ENCODE data around the gene PSTK. TPM values are rescaled to one million over a fixed set of nuclear protein-coding genes. Genes with fewer than 3 reads are reported as not detected.

The PSTK gene
- total RNA-seq, 2 experiments from 2014 or later, result 4.3 to 4.8 TPM

DNA sequence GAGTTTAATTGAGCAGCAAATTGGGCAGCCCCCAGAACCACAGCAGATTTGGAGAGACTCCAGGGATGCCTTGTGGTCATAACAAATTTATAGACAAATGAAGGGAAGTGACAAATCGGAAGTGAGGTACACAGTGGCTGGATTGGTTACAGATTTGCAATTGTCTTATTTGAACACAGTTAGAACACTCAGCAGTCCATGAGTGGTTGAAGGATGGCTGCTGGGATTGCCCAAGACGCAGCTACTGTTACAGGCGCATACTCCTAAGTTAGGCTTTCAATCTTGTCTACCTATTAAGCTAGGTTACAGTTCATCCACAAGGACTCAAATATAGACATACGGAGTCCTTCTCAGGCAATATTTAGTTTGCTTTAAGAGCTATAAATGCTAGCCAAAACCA, 36.0 kb downstream of the PSTK start:
- DNase-seq, result no peak
- H3K9me3 Mint-ChIP-seq, result no peaks in the 10 kb centered on the region
- H3K36me3 Mint-ChIP-seq (ENCODE audit: low read depth), result peaks cover 11% of the 10 kb centered on the region
- no peak for ATAC-seq
- CTCF ChIA-PET, result no interaction called here
- no peak overlapping the region for H3K4me3 Mint-ChIP-seq
- TF ChIP-seq, protein P1, sequence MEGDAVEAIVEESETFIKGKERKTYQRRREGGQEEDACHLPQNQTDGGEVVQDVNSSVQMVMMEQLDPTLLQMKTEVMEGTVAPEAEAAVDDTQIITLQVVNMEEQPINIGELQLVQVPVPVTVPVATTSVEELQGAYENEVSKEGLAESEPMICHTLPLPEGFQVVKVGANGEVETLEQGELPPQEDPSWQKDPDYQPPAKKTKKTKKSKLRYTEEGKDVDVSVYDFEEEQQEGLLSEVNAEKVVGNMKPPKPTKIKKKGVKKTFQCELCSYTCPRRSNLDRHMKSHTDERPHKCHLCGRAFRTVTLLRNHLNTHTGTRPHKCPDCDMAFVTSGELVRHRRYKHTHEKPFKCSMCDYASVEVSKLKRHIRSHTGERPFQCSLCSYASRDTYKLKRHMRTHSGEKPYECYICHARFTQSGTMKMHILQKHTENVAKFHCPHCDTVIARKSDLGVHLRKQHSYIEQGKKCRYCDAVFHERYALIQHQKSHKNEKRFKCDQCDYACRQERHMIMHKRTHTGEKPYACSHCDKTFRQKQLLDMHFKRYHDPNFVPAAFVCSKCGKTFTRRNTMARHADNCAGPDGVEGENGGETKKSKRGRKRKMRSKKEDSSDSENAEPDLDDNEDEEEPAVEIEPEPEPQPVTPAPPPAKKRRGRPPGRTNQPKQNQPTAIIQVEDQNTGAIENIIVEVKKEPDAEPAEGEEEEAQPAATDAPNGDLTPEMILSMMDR (IDR thresholded peaks at IDR 0.05), result no peak
- H3K4me1 Mint-ChIP-seq (ENCODE audit: low read depth), result peaks cover 2% of the 10 kb centered on the region
- POLR2A ChIA-PET, result no interaction called here
- H3K27ac Mint-ChIP-seq, result no peak overlapping the region
- intact Hi-C loops (cut with micrococcal nuclease), result no loop called here
- no peaks in the 10 kb centered on the region for H3K27me3 Mint-ChIP-seq

DNA sequence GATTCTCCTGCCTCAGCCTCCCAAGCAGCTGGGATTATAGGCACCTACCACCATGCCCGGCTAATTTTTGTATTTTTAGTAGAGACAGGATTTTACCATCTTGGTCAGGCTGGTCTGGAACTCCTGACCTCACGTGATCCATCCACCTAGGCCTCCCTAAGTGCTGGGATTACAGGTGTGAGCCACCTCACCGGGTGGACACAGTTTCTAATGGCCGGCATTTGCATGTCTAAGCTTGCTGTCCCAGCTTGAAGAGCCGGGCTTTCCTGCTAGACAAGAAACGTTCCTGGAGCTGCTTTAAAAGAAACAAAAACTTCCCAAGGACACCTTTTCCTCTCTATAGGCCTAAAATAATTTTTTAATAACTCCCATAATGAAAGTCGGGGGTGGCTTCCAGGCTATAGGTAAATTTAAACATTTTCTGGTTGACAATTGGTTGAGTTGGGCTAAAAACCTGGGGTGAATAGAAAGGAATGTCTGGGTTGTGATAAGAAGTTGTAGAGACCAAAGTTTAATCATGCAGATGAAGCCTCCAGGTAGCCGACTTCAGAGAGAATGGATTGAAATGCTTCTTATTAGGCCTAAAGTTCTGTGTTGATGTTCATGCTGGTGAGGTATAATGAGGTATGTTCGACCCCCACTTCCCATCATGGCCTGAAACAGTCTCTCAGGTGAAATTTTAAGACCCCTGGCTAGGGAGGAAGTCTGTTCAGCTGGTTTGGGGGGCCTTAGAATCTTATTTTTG, 37.4 kb downstream of the PSTK start:
- Mint-ChIP-seq H3K27me3 (no peaks in the 10 kb centered on the region), H3K27ac (no peak overlapping the region), H3K4me3 (no peak overlapping the region), H3K9me3 (no peaks in the 10 kb centered on the region), H3K4me1 (ENCODE audit: low read depth) (peaks cover 2% of the 10 kb centered on the region), H3K36me3 (ENCODE audit: low read depth) (peaks cover 3% of the 10 kb centered on the region)
- DNase-seq (no peak), ATAC-seq (no peak)
- intact Hi-C loops (cut with micrococcal nuclease), result no loop called here
- TF ChIP-seq, protein P1 (IDR thresholded peaks at IDR 0.05), result no peak
- ChIA-PET CTCF (interaction anchor here (1.5 kb wide), 1 partner anchor 38 kb away, joined by 3 read pairs; the partner anchor contains the start of gene PSTK), POLR2A (no interaction called here)

DNA sequence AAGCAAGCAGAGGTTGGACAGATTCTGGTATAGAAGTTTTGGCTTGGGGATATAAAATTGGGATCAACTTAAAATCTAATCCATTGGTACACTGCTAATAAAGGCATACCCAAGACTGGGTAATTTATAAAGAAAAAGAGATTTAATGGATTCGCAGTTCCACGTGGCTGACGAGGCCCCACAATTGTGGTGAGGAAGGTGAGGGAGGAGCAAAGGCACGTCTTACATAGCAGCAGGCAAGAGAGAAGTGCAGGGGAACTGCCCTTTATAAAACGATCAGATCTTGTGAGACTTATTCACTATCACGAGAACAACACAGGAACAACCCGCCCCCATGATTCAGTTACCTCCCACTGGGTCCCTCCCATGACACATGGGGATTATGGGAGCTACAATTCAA, 38.3 kb downstream of the PSTK start:
- no peak for DNase-seq
- no peaks in the 10 kb centered on the region for H3K27me3 Mint-ChIP-seq
- H3K27ac Mint-ChIP-seq, result no peak overlapping the region
- TF ChIP-seq, protein P1 (IDR thresholded peaks at IDR 0.05), result no peak
- ChIA-PET CTCF (interaction anchor here (1.5 kb wide), 1 partner anchor 39 kb away, joined by 3 read pairs; the partner anchor contains the start of gene PSTK), POLR2A (no interaction called here)
- H3K4me3 Mint-ChIP-seq, result no peak overlapping the region
- H3K9me3 Mint-ChIP-seq, result no peaks in the 10 kb centered on the region
- H3K4me1 Mint-ChIP-seq (ENCODE audit: low read depth), result peaks cover 2% of the 10 kb centered on the region
- intact Hi-C loops (cut with micrococcal nuclease), result no loop called here
- ATAC-seq, result no peak
- H3K36me3 Mint-ChIP-seq (ENCODE audit: low read depth), result no peaks in the 10 kb centered on the region

DNA sequence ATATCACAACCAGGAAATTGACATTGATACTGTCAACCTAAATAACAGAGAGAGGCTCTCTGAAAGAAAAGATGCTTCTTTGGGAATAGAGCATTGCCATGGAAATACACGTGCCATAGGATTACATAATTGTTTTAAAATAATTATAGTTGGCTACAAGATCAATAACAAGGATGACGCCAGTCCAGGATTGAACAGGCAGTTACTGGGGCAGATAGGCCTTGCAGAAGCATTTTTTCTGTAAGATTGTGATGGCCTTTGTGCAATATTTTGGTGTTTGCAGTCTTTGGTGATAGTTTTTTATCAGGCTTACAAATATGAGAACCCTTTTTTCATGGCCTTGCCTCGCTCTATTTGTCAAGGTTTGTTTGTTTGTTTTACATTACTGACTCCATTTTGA, 39.1 kb downstream of the PSTK start:
- ChIA-PET CTCF (no interaction called here), POLR2A (no interaction called here)
- no peak for DNase-seq
- no peak for ATAC-seq
- Mint-ChIP-seq H3K9me3 (no peaks in the 10 kb centered on the region), H3K4me1 (ENCODE audit: low read depth) (no peaks in the 10 kb centered on the region), H3K4me3 (no peak overlapping the region), H3K36me3 (ENCODE audit: low read depth) (no peaks in the 10 kb centered on the region), H3K27ac (no peak overlapping the region), H3K27me3 (no peaks in the 10 kb centered on the region)
- TF ChIP-seq, protein P1 (IDR thresholded peaks at IDR 0.05), result no peak
- intact Hi-C loops (cut with micrococcal nuclease), result no loop called here

DNA sequence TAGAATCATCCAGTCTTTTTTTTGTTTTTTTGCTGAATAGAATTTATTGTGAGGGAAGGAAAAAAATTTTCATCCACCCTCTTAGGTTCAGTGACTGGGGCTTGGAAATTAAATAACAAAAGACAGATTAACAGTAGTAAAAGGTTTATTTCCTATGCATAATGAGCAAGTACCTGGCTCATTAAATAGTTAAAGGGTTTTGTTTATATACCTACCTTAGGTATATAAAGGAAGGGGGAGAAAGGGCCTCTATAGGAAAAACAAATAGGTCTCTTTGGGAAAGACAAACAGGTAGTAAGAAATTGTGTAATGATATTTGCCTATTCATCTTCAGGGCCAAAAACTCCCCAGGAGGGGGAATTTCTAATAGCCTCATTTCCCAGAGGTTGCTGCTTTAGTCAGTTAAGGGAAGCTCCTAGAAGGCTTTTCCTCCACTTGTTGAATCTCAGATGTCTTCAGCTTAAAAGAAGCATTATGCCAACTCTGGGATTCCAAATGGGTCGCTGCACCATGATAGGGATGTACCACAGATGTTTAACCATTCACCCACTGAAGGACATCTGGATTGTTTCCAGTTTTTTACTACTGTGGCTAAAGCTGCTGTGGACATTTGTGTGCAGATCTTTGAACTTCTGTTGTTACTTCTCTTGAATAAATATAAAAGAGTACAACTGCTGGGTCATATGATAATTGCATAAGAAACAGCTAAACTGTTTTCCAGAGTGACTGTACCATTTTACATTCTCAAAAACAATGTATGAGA, 39.9 kb downstream of the PSTK start:
- TF ChIP-seq, protein P1 (IDR thresholded peaks at IDR 0.05), result no peak
- no peak overlapping the region for H3K27ac Mint-ChIP-seq

More for the DNA sequence above, 39.9 kb downstream of the PSTK start:
- ChIA-PET CTCF (interaction anchor here (1.1 to 1.7 kb wide), 3 partner anchors 10 to 72 kb away, joined by 3 to 5 read pairs (median 4); no protein-coding TSS in a partner anchor), POLR2A (interaction anchor here (0.6 kb wide), 1 partner anchor 14 kb away, joined by 3 read pairs; no protein-coding TSS in a partner anchor)
- DNase-seq (no peak), ATAC-seq (no peak)
- intact Hi-C loops (cut with micrococcal nuclease), result no loop called here
- H3K36me3 Mint-ChIP-seq (ENCODE audit: low read depth), result no peaks in the 10 kb centered on the region
- no peaks in the 10 kb centered on the region for H3K27me3 Mint-ChIP-seq
- no peaks in the 10 kb centered on the region for H3K4me1 Mint-ChIP-seq (ENCODE audit: low read depth)
- no peak overlapping the region for H3K4me3 Mint-ChIP-seq
- no peaks in the 10 kb centered on the region for H3K9me3 Mint-ChIP-seq
